Left ventricle myocardium inferior (tissue), 1 donor: ENCODE data around the gene SPPL2B. TPM values are rescaled to one million over a fixed set of nuclear protein-coding genes. Genes with fewer than 3 reads are reported as not detected.

Experiments
- DNase-seq: peaks from one replicate; pipeline ENCODE4 v3.0.0-alpha.2; 2020
- H3K27ac ChIP-seq: fragments of 200-600 bp; replicated peaks from 2 replicates; pipeline ENCODE4 v1.8.0; 2021
- H3K27me3 ChIP-seq: fragments of 200-600 bp; 2 replicates; pipeline ENCODE4 v1.8.0; 2021; ENCODE audit warnings: low read depth
- H3K36me3 ChIP-seq: fragments of 200-600 bp; 2 replicates; pipeline ENCODE4 v1.8.0; 2021
- H3K4me1 ChIP-seq: fragments of 200-600 bp; 2 replicates; pipeline ENCODE4 v1.8.0; 2021
- H3K4me3 ChIP-seq: fragments of 200-600 bp; 2 replicates; pipeline ENCODE4 v1.8.0; 2021; ENCODE audit warnings: mild to moderate bottlenecking, moderate library complexity
- H3K9me3 ChIP-seq: fragments of 200-600 bp; replicated peaks from 2 replicates; pipeline ENCODE4 v1.8.0; 2021
- CTCF ChIP-seq: fragments of 200-600 bp; IDR thresholded peaks from 2 replicates; pipeline ENCODE4 v1.8.0; 2021; ENCODE audit warnings: antibody characterized with exemption, mild to moderate bottlenecking, borderline replicate concordance
- intact Hi-C: fragments of 100-400 bp; cut with micrococcal nuclease; formaldehyde crosslinking; loops from one replicate; pipeline ENCODE4 v1.11.0; 2022
- total RNA-seq: library from RNA; stranded (reverse); fragmentation: NEBNext Ultra II Directional; extraction: Animal tissue kit (Norgen Biotek cat#: 25700); gene quantifications from one replicate; pipeline ENCODE4 v1.2.1, GENCODE V29; 2021
- donor health status: DM: no; HTN: yes; CAD: no; lungs with severe emphysema.

SPPL2B gene
- total RNA-seq, 1 donor from 2014 or later, result 26.2 TPM

- TF ChIP-seq CTCF, result no peak
- no peaks in the 10 kb centered on the region for H3K9me3 ChIP-seq
- peak overlapping the region; percentile 64 for H3K27ac ChIP-seq
- intact Hi-C loops, result no loop called here
- peak; percentile 38 for DNase-seq
- H3K27me3 ChIP-seq, result no peaks in the 10 kb centered on the region
- no peak overlapping the region for H3K4me3 ChIP-seq
- no peaks in the 10 kb centered on the region for H3K36me3 ChIP-seq
- H3K4me1 ChIP-seq, result peaks cover 61% of the 10 kb centered on the region
Observed at GRCh38 chr19:2332341-2333026, 4.0 kb downstream of the SPPL2B start.

GRCh38 chr19:2333027-2333806 is 4.7 kb downstream of the SPPL2B start:
- intact Hi-C loops, result no loop called here
- TF ChIP-seq CTCF, result no peak
- H3K27me3 ChIP-seq, result no peaks in the 10 kb centered on the region
- H3K4me1 ChIP-seq, result peaks cover 54% of the 10 kb centered on the region
- no peak overlapping the region for H3K4me3 ChIP-seq
- no peaks in the 10 kb centered on the region for H3K9me3 ChIP-seq
- peaks cover under 1% of the 10 kb centered on the region for H3K36me3 ChIP-seq
- no peak overlapping the region for H3K27ac ChIP-seq
- DNase-seq, result no peak

- H3K9me3 ChIP-seq, result no peaks in the 10 kb centered on the region
- H3K36me3 ChIP-seq, result peaks cover 6% of the 10 kb centered on the region
- intact Hi-C loops, result no loop called here
- DNase-seq, result no peak
- no peak for TF ChIP-seq CTCF
- H3K27me3 ChIP-seq, result no peaks in the 10 kb centered on the region
- no peak overlapping the region for H3K27ac ChIP-seq
- H3K4me3 ChIP-seq, result no peak overlapping the region
- peaks cover 50% of the 10 kb centered on the region for H3K4me1 ChIP-seq
Observed at GRCh38 chr19:2333807-2334211, 5.3 kb downstream of the SPPL2B start.

- Histone ChIP-seq H3K36me3 (peaks cover 13% of the 10 kb centered on the region), H3K27ac (no peak overlapping the region), H3K9me3 (no peaks in the 10 kb centered on the region), H3K4me3 (no peak overlapping the region), H3K27me3 (no peaks in the 10 kb centered on the region), H3K4me1 (peaks cover 44% of the 10 kb centered on the region)
- no peak for DNase-seq
- intact Hi-C loops, result no loop called here
- TF ChIP-seq CTCF, result no peak
Observed at GRCh38 chr19:2334426-2334825, 5.9 kb downstream of the SPPL2B start.

- DNase-seq, result no peak
- intact Hi-C loops, result no loop called here
- Histone ChIP-seq H3K4me1 (peaks cover 36% of the 10 kb centered on the region), H3K4me3 (no peak overlapping the region), H3K27ac (no peak overlapping the region), H3K27me3 (no peaks in the 10 kb centered on the region), H3K9me3 (no peaks in the 10 kb centered on the region), H3K36me3 (peaks cover 20% of the 10 kb centered on the region)
- no peak for TF ChIP-seq CTCF
Observed at GRCh38 chr19:2334986-2335846, 6.7 kb downstream of the SPPL2B start.
